DND-41 (cell line): ENCODE measurements around the gene XYLT1.

Experiments used
- CTCF ChIP-seq: IDR thresholded peaks from 2 replicates; pipeline ENCODE4 v1.5.1; 2012; ENCODE audit warnings: borderline replicate concordance, low read length, moderate library complexity, mild to moderate bottlenecking; ENCODE audit not compliant: poor library complexity, severe bottlenecking; ENCODE audit errors: extremely low read depth
- EZH2 ChIP-seq: IDR thresholded peaks from 3 replicates; pipeline ENCODE4 v1.6.1; 2012; ENCODE audit warnings: borderline replicate concordance, low read depth, mild to moderate bottlenecking, moderate library complexity, low read length, inconsistent platforms; ENCODE audit not compliant: severe bottlenecking

- TF ChIP-seq CTCF (no peak), EZH2 (no peak)
Observed at GRCh38 chr16:17184026-17184425, 286.7 kb downstream of the XYLT1 start.
